Neural cell (in vitro differentiated cells): ENCODE results near the gene SLC7A6. TPM values are rescaled to one million over a fixed set of nuclear protein-coding genes. Genes with fewer than 3 reads are reported as not detected.

Experiments
- H2AFZ ChIP-seq: fragments of 200-600, 300-800 bp; sonication (generic), shearing (Covaris generic); 2 replicates; pipeline ENCODE4 v1.6.0; 2014; ENCODE audit warnings: low read depth, mild to moderate bottlenecking, antibody characterized with exemption, low read length, moderate library complexity
- H3F3A ChIP-seq: fragments of 200-600 bp; shearing (Covaris generic); 2 replicates; pipeline ENCODE4 v1.6.1; 2016; ENCODE audit warnings: mild to moderate bottlenecking, moderate library complexity, mixed read lengths, antibody characterized with exemption, low read length; ENCODE audit not compliant: insufficient read depth, poor library complexity, severe bottlenecking
- H3K27ac ChIP-seq: fragments of 200-600, 300-800 bp; sonication (generic), shearing (Covaris generic); 2 replicates; pipeline ENCODE4 v1.5.1; 2014; ENCODE audit warnings: mild to moderate bottlenecking, low read length, moderate library complexity
- H3K27me3 ChIP-seq: fragments of 300-800, 200-600 bp; sonication (generic), shearing (Covaris generic); 2 replicates; pipeline ENCODE4 v1.6.0; 2014; ENCODE audit warnings: mild to moderate bottlenecking, low read depth, low read length, moderate library complexity; ENCODE audit not compliant: insufficient read depth
- H3K36me3 ChIP-seq: fragments of 300-800, 200-600 bp; sonication (generic), shearing (Covaris generic); 2 replicates; pipeline ENCODE4 v1.5.1; 2014; ENCODE audit warnings: mild to moderate bottlenecking, antibody characterized with exemption, low read length, moderate library complexity; ENCODE audit not compliant: insufficient read depth
- H3K4me2 ChIP-seq: fragments of 300-800, 200-600 bp; sonication (generic), shearing (Covaris generic); 2 replicates; pipeline ENCODE4 v1.6.0; 2014; ENCODE audit warnings: mild to moderate bottlenecking, low read length
- H3K4me3 ChIP-seq: fragments of 300-800, 200-600 bp; sonication (generic), shearing (Covaris generic); 2 replicates; pipeline ENCODE4 v1.5.1; 2014; ENCODE audit warnings: mild to moderate bottlenecking, low read length, moderate library complexity
- H3K79me2 ChIP-seq: fragments of 200-600 bp; shearing (Covaris generic); replicated peaks from 2 replicates; pipeline ENCODE4 v1.6.0; 2014; ENCODE audit warnings: mild to moderate bottlenecking, low read length, moderate library complexity; ENCODE audit not compliant: insufficient read depth
- H3K9ac ChIP-seq: fragments of 300-800, 200-600 bp; sonication (generic), shearing (Covaris generic); 2 replicates; pipeline ENCODE4 v1.6.1; 2016; ENCODE audit warnings: mild to moderate bottlenecking, low read length, mixed read lengths
- H3K9me2 ChIP-seq: fragments of 200-600 bp; shearing (Covaris generic); 2 replicates; pipeline ENCODE4 v1.6.1; 2016; ENCODE audit warnings: mild to moderate bottlenecking, low read length, mixed read lengths; ENCODE audit not compliant: insufficient read depth
- H3K9me3 ChIP-seq: fragments of 200-600, 300-800 bp; sonication (generic), shearing (Covaris generic); 2 replicates; pipeline ENCODE4 v1.6.1; 2016; ENCODE audit warnings: mild to moderate bottlenecking, mixed run types, low read length, moderate library complexity, mixed read lengths
- H4K20me1 ChIP-seq: fragments of 200-600 bp; shearing (Covaris generic); 2 replicates; pipeline ENCODE4 v1.6.1; 2016; ENCODE audit warnings: mild to moderate bottlenecking, mixed run types; ENCODE audit not compliant: insufficient read depth
- CTCF ChIP-seq: fragments of 450-650 bp; IDR thresholded peaks from 2 replicates; pipeline ENCODE4 v1.5.1; 2014; ENCODE audit warnings: antibody characterized with exemption, mild to moderate bottlenecking, moderate library complexity; ENCODE audit not compliant: poor library complexity, severe bottlenecking
- EP300 ChIP-seq: fragments of 450-650 bp; conservative IDR thresholded peaks from 2 replicates; pipeline ENCODE4 v1.6.1; 2014; ENCODE audit warnings: antibody characterized with exemption, mild to moderate bottlenecking, moderate library complexity; ENCODE audit not compliant: poor library complexity, severe bottlenecking
- EZH2 ChIP-seq: fragments of 200-600, 300-800 bp; shearing (Covaris generic), sonication (generic); IDR thresholded peaks from 2 replicates; pipeline ENCODE4 v1.6.1; 2014; ENCODE audit warnings: antibody characterized with exemption, low read length, borderline replicate concordance, mild to moderate bottlenecking; ENCODE audit not compliant: insufficient read depth, poor library complexity, severe bottlenecking
- MXI1 ChIP-seq: fragments of 450-650 bp; conservative IDR thresholded peaks from 2 replicates; pipeline ENCODE4 v1.6.1; 2014; ENCODE audit warnings: antibody characterized with exemption, mild to moderate bottlenecking; ENCODE audit not compliant: poor library complexity, severe bottlenecking
- POLR2AphosphoS5 ChIP-seq: IDR thresholded peaks from 2 replicates; pipeline ENCODE4 v1.6.1; 2012
- RAD21 ChIP-seq: fragments of 450-650 bp; conservative IDR thresholded peaks from 2 replicates; pipeline ENCODE4 v1.6.1; 2014; ENCODE audit warnings: antibody characterized with exemption, mild to moderate bottlenecking, moderate library complexity
- SMC3 ChIP-seq: fragments of 450-650 bp; conservative IDR thresholded peaks from 2 replicates; pipeline ENCODE4 v1.6.1; 2014; ENCODE audit warnings: antibody characterized with exemption, mild to moderate bottlenecking, moderate library complexity; ENCODE audit not compliant: poor library complexity
- TAF1 ChIP-seq: IDR thresholded peaks from 2 replicates; pipeline ENCODE4 v1.6.1; 2012; ENCODE audit warnings: low read depth
- polyA plus RNA-seq: library from polyadenylated mRNA; depleted of rRNA; stranded (reverse); fragments of >200 nt; gene quantifications from 2 replicates; pipeline ENCODE4 v1.2.3, GENCODE V29; 2014
- TF ChIP-seq, protein P1 (sequence below): IDR thresholded peaks from 2 replicates; pipeline ENCODE4 v1.6.1; 2012; ENCODE audit warnings: borderline replicate concordance

Gene SLC7A6
- polyA plus RNA-seq, 1 donor from 2014 or later: 39.3 TPM

GRCh38 chr16:68349838-68350410 lies 85.6 kb downstream of the SLC7A6 start:
- H3K4me3 ChIP-seq: no peak overlapping the region
- no peaks in the 10 kb centered on the region for H3K27me3 ChIP-seq
- H3K36me3 ChIP-seq: no peaks in the 10 kb centered on the region
- no peaks in the 10 kb centered on the region for H3K79me2 ChIP-seq
- TF ChIP-seq MXI1 (no peak), POLR2AphosphoS5 (no peak), EP300 (no peak), SMC3 (no peak), EZH2 (no peak), TAF1 (no peak), CTCF (no peak), RAD21 (no peak)
- TF ChIP-seq, protein P1, sequence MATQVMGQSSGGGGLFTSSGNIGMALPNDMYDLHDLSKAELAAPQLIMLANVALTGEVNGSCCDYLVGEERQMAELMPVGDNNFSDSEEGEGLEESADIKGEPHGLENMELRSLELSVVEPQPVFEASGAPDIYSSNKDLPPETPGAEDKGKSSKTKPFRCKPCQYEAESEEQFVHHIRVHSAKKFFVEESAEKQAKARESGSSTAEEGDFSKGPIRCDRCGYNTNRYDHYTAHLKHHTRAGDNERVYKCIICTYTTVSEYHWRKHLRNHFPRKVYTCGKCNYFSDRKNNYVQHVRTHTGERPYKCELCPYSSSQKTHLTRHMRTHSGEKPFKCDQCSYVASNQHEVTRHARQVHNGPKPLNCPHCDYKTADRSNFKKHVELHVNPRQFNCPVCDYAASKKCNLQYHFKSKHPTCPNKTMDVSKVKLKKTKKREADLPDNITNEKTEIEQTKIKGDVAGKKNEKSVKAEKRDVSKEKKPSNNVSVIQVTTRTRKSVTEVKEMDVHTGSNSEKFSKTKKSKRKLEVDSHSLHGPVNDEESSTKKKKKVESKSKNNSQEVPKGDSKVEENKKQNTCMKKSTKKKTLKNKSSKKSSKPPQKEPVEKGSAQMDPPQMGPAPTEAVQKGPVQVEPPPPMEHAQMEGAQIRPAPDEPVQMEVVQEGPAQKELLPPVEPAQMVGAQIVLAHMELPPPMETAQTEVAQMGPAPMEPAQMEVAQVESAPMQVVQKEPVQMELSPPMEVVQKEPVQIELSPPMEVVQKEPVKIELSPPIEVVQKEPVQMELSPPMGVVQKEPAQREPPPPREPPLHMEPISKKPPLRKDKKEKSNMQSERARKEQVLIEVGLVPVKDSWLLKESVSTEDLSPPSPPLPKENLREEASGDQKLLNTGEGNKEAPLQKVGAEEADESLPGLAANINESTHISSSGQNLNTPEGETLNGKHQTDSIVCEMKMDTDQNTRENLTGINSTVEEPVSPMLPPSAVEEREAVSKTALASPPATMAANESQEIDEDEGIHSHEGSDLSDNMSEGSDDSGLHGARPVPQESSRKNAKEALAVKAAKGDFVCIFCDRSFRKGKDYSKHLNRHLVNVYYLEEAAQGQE: no peak
- no peaks in the 10 kb centered on the region for H3K9me3 ChIP-seq
- no peaks in the 10 kb centered on the region for H4K20me1 ChIP-seq
- no peaks in the 10 kb centered on the region for H3F3A ChIP-seq
- H3K9ac ChIP-seq: no peak overlapping the region
- H3K4me2 ChIP-seq: no peak overlapping the region
- no peaks in the 10 kb centered on the region for H3K9me2 ChIP-seq
- H2AFZ ChIP-seq: no peak overlapping the region
- no peak overlapping the region for H3K27ac ChIP-seq

DNA sequence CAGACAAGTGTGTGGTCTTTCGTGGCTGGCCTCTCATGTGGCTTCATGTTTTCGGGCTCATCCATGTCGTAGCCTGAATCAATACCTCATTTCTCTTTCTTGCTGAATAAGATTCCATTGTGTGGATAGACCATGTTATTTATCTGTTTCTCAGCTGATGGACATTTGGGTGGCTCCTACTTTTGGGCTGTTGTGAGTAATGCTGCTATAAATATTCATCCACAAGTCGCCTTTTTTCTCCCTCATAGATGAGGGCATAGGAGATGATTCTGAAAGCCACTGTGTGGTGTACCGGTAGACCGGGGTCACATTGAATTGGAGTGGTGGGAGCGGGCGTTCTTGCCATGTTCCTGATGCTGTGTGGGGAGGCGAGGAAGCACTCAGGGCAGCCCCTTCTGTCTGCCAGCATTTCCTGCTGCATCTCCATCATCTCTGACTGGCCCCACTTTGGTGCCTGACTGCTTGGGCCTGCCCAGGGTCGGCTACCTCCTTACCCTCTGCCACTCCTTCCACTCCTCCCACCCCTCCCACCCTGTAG lies 86.6 kb downstream of the SLC7A6 start:
- H3K79me2 ChIP-seq: no peaks in the 10 kb centered on the region
- no peaks in the 10 kb centered on the region for H3K36me3 ChIP-seq
- no peaks in the 10 kb centered on the region for H3F3A ChIP-seq
- no peak overlapping the region for H3K4me2 ChIP-seq
- no peaks in the 10 kb centered on the region for H3K9me3 ChIP-seq
- H3K9me2 ChIP-seq: no peaks in the 10 kb centered on the region
- no peak overlapping the region for H3K4me3 ChIP-seq
- H3K9ac ChIP-seq: no peak overlapping the region
- TF ChIP-seq, protein P1: no peak
- TF ChIP-seq TAF1: no peak
- no peak for TF ChIP-seq EP300
- TF ChIP-seq CTCF: no peak
- no peak for TF ChIP-seq SMC3
- no peak for TF ChIP-seq POLR2AphosphoS5
- no peaks in the 10 kb centered on the region for H3K27me3 ChIP-seq
- no peak overlapping the region for H3K27ac ChIP-seq
- no peaks in the 10 kb centered on the region for H4K20me1 ChIP-seq
- no peak overlapping the region for H2AFZ ChIP-seq
